Measurements from ENCODE around the gene WFIKKN2.

DNA sequence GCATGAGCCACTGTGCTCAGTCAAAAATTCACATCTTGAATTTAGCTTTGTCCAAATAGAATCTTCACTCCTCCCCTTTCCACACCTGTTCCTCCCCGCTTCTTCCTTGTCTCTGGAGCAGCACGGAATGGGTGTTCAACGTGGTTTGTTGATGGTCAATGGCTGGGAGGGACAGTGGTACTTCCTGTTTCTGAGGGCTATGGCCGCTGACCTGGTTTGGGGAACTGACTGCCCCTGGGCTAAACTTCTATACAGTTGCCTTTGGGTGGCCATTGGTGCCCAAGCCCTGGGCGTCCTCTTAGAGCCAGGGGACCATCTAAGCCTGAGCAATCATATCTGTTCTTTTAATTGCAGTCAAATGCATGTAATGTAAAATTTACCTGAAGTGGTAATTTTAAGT, 19.1 kb upstream of the WFIKKN2 start:
- TF ChIP-seq ZNF473 (tag by site-specific recombination; IDR thresholded peaks at IDR 0.05) (no peak), ZNF544 (tag by site-specific recombination; IDR thresholded peaks at IDR 0.05) (no peak), MEIS1 (CRISPR knock-in tag; IDR thresholded peaks at IDR 0.05; ENCODE audit: borderline replicate concordance) (no peak)

Measured in HEK293 (cell line).